Cortex of kidney (tissue), 1 donor: Measurements from ENCODE around the gene CACNA1I.

Experiments used
- DNase-seq: peaks from one replicate; lab custom pipeline; 2025; lab: John Stamatoyannopoulos, UW

The CACNA1I gene

DNA sequence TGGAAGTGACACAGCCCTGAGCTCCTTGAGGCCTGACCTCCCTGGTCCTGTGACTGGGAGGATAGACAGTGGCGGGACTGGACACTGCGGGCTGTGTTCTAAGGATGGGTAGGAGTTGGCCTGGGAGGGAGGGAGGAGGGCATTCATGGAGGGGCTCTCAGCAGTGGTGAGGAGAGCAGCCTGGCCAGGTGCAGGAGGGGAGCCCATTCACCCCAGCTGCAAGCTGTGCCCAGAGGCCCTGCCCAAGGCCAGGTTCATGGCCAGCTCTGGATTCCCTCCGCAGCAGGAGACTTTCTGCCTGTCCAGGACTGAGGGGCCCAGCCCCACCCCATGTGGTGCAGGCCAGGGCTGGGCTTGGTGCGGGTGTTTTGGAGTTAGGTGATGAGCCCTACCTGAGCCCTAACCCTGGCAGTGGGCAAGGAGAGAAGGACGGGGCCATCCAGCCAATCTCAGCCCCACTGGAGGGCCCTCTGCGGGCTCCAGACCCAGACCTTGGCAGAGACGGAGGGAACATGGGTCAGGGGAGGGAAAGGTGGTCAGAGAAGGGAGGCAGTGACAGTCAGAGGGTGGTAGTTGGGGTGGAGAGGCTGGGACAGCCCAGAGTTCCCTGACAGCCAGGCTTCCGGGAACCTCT is 26.8 kb downstream of the CACNA1I start:
- no peak for DNase-seq

DNA sequence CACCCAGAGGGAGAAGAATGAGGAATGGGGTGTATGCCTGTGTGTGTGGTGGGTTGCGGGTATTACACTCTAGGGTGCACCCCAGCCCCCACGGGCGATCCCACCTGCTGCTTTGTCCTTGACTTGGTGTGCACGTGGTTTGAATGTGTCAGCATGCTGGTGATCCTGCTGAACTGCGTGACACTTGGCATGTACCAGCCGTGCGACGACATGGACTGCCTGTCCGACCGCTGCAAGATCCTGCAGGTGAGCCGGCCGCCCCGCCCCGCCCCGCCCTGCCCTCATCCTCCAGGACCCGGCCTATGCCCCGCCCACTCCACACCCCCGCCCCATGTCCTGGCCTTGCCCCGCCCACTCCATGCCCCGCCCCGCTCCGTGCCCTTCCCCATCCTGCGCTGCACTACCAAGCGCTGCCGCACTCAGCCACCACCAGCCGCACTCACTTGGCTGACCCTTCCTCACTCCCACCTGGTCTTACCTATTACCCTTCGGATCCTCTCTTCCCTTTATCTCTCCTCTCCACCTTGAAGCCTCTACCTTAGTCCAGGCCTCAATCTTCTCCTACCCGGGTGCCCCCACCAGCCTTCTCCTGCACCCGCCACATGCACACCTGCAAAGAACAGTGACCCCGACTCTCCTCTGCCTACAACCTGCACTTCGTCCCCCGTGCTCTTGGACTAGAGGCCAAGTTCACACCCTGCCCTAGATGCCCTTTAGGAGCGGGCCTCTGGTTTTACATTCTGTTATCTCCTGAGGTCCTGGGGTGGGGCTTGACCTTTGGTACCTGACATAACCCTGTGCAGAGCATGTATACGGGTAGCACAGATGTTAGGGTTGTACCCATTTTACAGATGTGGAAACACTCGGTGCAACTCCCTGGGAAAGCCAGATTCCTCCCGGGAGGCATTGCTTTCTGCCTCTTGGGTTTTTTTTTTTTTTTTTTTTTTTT is 27.7 kb downstream of the CACNA1I start:
- no peak for DNase-seq

DNA sequence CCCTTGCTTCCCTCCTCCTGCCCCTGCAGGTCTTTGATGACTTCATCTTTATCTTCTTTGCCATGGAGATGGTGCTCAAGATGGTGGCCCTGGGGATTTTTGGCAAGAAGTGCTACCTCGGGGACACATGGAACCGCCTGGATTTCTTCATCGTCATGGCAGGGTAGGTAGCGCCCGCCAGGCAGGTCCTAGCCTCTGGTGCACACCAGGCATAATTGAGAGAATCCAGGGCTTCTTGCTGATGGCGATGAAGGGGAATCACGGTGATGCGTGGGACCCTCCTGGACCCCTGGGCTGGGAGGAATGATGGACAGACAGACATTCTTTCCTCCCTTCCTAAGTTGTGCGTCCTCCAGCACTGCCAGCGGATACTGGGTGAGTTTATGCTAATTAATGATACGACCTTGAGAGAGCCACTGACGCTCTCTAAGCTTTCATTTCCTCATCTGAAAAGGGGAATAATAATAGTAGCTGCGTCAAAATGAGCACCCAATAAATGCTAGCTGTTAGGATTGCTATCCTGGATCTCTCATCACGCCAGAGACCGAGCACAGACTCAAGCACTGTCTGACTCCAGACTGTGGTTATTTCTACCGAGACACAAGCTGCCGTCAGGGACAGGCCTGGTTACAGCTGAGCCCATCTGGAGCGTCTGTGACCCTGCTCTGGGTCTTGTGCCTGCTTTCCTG is 30.1 kb downstream of the CACNA1I start:
- DNase-seq: no peak

DNA sequence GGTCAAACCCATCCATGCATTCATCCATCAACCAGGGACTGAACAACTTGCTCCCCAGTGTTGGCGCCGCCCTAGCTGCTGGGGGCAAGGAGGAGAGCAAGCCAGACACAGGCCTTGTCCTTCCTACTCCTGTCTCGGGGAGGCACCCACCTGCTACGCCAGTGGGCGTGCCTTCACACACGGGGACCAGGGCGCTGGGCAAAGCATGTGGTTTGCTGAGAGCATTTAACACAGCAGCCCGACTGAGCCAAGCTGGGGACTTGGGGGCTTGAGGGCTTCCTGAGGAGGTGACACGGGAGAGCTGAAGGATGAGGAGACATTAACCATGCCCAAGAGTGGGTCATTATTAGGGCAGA is 30.6 kb downstream of the CACNA1I start:
- DNase-seq: no peak

DNA sequence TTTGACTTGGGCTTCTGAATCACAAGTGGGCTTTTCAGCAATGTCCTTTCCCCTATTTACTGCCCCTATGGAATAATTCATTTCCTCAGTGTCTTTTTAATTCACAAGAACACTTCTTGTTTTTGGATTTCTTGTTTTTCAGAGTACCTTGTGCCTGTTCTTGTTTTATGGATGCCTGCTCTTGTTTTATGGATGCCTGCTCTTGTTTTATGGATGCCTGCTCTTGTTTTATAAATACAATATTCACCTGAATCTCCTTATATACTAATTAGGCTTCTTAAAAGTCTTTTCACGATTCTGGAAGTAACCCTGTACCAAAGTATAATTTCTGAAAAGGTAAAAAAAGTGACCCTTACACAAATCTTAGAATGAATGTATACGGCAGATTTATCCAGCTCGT is 32.8 kb downstream of the CACNA1I start:
- no peak for DNase-seq

DNA sequence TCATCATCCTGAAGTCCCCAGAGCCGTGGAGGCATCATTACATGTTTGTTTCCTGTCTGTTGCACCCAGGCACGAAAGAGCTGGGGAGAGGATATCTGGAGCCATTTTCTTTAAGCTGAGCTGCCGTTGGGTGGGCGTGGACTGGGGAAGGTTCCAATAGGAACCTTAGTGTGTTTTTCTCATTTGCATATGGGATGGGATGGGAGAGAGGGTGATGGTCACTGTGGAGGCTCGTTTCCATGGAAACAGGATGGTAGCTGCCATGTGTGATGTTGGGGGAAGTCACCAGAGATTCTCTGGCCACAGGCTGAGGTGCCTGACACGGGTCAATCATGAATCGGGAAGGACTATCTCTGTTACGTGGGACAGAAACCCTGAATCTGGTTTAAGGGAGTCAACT is 39.7 kb downstream of the CACNA1I start:
- DNase-seq: no peak

DNA sequence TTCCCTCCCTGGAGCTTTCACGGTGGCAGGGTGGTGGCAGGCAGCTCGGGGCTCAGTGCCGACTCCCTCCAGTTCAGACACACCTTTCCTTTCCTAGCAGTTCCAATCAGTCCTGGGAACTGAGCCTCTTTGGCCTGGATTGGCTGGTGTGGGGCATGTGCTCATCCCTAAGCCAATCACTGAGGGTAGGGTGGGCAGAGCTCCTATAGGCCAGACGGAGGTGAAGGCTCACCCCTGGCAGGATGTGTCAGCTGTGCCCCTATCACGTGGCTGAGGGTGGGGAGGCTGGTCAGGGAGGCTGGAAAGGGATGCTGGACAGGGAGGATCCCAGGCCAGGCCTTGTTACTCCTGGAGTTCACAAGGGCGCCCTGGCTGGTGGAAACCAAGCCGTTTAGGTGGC is 40.2 kb downstream of the CACNA1I start:
- no peak for DNase-seq

DNA sequence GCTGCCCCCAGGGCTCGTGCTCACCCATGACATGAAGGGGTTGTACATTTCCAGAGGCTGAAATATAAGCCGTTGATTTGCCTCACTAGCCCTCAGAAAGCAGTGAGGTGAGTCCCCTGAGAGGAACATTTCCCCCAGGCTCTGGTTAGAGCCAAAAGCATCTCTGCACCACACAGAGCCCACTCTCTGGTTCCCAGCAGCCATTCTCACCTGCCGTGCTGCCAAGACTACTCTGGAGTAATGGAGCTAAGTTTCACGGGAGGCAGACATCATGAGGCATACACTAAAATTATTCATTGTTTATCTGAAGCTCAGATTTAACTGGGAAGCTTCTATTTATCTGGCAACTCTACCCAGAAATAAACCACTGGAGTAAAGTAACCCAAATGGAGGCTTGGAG is 40.8 kb downstream of the CACNA1I start:
- no peak for DNase-seq

DNA sequence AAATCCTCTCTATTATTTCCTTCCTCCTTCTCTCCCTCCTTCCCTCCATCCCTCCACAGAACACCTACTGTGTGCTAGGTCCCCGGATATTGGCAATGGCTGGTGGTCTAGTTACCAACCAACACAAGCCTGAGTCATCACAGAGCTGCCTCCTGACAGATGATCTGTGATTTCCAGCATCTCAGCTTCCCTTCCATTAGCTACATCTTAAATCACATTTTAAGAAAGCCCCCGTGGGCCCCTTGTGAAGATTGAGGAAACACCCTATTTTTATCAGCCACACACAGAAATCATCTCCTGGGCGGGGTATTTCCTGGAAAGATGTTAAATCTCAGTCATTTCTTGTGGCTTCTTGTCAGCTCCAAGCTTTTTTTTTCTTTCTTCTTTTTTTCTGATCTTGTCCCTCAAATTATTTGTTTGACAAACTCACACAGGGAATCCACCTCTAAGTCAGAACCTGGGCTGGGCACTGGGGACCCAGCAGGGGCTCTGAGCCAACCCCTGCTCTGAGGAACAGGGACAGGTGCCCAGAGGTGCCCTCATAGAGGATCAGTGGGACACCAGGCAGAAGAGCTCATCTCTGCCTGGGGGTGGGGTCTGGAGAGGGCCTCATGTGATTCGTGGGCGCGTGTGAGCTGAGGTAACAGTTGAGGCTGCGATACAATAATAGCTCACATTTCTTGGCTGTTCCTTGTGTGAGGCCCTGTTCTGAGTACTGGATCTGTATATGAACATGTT is 42.4 kb downstream of the CACNA1I start:
- DNase-seq: no peak

DNA sequence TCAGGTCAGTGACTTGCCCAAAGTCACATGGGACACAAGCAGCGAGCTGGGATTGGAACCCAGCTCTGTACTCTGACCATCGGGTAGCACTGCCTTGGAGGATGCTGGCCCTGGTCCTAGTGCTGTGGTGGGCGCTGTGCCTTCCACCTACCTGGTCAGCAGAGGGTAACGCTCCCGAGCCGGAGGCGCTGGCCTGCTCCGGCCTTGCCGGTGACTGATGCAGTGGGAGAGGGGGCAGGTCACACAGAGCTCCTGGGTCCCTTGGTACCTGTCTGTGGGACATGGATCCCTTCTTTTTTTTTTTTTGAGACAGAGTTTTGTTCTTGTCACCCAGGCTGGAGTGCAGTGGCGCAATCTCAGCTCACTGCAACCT is 43.0 kb downstream of the CACNA1I start:
- no peak for DNase-seq

DNA sequence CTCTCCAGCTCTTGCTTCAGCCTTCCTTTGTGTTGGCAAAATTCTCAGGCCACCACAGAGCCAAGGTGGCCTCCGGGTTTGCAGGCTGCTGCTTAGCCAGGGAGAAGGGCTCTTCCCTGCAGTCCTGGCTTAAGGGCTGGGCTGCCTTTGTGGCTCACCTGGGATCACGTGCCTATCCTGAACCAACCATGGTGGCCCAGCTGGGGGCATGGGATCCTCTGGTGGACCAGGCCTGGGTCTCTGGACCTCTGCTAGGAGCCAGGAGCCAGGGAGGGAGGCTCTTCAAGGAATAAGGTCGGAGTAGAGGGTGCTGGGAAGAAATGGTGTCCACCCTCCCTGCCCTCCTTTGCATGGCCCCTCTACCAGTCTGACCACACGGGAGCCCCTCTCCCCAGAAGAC is 43.9 kb downstream of the CACNA1I start:
- no peak for DNase-seq

DNA sequence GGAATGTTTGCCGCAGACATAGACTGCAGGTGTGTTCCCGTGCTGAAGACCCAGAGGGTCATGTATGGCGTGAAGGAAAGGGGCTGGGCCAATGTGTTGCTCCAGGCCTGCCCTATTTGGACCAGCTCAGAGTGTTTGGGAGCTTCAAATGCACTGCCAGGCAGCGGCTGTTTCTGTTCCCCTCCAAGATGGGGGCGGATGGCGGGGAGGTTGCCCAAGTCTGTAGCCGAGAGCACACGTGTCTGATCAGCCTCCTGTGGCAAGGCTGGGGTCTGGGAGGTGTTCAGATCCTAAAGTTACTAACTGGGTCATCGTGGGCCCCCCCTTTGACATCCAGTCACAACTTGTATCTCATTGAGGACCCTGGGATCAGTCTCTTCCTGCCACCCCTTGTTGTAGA is 45.5 kb downstream of the CACNA1I start:
- DNase-seq: no peak

DNA sequence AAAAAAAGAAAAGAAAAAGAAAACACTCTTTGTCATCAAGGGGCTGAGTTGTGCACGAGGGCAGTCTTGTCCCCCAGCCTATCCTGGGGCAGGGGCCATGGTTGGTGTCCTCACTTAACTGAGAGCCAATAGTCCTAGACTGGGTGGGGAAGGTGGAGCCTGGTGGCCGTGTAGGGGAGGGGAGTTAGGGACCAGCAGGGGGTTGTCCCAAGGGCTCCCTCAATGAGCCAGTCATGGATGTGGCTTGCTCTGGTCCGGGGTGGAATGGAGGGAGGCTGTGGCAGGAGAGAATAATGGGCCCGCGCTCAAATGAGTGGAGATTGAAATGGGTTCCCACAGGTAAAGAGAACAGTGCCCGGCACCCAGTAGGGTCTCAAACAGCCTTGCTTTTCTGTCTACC is 46.2 kb downstream of the CACNA1I start:
- no peak for DNase-seq

DNA sequence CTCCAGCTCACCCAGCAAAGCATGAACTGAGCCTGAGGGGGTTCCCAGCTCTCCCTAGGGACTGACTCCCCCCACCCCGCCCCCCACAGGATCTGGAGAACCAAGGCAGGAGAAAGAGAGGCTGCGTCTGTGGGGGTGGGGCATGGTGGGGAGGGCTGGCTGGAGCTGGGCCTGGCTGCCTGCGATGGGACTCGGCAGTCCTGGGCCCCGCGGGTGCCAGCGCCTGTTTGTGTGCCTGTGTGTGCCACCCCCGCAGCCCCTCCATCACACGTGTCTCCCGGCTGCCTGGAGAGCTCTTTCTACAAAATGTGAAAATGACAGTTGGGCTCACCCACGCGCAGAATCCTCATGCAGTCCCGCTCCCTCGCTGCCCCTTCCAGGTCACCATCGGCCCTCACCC is 46.8 kb downstream of the CACNA1I start:
- no peak for DNase-seq

DNA sequence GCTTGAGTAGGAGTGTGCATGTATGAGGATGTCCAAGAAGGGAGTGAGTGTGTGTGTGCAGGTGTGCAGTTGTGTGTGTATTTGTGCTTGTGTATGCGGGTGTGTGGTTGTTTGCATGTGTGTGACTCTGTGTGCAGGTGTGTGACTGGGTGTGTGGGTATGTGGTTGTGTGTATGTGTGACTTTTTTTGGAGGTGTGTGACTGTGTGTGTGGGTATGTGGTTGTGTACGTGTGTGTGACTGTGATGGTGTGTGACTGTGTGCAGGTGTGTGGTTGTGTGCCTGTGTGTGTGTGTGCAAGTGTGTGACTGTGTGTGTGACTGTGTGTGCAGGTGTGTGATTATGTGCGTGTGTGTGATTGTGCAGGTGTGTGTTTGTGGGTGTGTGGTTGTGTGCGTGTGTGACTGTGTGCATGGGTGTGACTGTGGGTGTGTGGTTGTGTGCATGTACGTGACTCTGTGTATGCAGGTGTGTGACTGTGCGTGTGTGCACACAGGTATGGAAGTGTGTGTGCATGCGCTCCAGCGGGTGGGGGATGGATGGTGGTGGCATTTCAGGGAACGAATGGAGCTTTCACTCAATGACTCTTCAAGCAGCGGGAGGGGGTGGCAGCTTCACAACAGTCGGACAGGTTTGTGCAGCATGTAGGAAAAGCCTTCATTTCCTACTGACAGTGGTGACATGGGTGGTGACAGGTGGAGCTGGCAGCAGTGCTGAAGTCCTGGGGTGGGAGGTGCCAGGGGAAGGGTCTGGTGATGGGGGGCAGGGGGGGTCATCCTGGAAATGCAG is 47.6 kb downstream of the CACNA1I start:
- DNase-seq: no peak

DNA sequence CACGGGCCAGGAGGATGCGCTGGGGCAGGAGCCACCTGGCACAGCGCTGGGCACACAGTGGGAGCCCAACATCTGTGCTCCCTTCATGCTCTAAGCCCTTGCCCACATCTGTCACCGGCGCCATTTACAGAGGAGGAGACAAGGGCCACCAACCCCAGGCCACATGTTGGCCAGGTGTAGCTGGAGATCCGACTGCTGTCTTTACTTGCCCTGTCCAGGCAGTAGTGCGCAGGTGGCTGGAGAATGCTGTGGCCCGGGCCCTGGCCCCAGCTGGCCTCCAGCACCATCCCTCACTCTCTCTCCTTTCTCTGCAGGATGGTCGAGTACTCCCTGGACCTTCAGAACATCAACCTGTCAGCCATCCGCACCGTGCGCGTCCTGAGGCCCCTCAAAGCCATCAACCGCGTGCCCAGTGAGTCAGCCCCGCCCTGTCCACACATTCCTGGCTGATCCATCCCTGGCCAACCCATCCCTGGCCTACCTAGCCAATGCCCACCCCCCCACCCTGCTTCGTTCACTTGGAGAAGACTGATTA is 48.5 kb downstream of the CACNA1I start:
- DNase-seq: no peak

DNA sequence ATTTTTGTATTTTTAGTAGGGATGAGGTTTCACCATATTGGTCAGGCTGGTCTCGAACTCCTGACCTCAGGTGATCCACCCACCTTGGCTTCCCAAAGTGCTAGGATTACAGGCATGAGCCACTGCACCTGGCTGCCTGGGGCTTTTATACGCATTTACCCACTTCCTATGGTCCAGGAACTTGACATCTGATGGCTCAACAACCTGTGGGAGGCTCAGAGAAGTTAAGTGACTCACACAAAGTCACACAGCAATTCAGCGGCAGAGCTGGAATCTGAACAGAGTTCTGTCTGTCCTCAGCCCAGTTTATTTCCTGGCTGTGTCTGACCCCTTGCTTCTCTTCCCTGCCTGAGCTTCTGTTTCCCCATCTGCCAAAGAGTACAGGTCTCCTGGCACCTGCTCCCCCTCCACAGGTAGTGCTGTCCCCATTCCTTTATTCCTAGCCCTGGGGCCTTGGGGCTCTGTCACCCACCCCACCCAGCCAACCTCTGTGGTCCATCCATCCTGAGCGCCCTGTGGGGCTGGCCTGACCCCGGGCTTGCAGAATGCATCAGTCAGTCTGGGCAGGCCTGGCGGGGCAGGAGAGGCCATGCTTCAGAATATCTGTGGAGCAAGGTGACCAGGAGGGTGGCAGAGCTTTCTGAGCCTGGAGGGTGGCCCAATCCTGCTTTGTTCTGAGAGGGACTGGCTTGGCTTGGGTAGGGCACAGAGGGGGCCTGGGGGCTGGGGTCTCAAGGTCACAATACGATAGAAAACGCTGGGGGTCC is 50.6 kb downstream of the CACNA1I start:
- DNase-seq: no peak

DNA sequence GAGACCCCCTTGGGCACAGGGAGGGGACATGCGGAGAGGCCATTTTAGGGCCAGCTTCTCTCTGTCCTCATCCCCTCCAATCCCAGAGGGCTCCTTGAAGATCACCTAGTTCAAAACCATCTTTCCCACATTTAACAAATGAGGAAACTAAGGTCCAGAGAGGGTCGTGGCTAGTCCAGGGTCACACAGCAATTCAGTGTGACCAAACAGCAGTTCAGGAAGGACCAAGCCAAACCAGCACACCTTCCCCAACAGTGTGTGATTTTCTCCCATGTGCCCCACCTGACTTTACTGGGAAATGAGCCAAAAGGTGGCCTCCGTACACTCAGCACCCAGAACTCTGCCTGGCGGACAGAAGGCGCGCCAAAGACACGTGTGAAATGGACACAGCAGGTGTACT is 51.3 kb downstream of the CACNA1I start:
- no peak for DNase-seq

DNA sequence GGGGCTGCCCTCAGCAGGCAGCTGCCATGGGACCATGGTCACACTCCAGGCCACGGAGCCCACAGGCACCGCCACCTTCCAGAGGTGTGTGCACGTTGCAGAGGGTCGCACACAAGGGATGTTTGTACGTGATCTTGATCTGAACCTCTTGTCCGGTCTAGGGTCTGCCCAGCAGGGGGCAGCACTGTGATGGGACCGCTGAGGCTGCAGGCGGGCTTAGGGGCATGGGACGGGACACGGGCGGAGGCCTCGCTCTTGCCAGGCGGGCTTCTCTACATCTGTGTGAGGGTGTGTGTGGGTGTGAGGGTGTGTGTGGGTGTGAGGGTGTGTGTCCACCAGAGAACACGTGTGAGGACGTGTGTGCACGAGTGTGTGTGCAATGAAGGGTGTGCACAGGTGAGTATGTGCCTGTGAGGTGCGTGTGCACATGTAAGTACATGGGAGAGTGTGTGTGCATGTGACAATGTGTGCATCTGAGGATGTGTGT is 52.4 kb downstream of the CACNA1I start:
- DNase-seq: no peak
